ENCODE results near the gene SLC25A30.

SLC25A30 gene

DNA sequence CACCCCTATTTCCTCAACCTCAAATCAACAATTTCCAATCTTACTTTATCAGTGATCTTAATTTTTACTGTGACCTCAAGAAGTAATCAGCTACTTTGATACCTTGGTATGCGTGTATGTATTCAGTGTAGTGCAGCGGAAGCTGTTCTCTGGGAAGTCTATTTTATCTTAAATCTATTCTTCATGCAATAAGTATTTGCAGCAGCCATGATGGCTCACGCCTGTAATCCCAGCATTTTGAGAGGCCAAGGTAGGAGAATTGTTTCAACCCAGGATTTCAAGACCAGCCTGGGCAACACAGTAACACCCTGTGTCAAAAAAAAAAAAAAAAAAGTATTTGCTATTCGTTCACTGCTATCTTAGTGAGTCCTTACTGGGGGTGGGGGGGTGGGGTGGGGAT is 6.5 kb downstream of the SLC25A30 start:
- TF ChIP-seq, protein P1, sequence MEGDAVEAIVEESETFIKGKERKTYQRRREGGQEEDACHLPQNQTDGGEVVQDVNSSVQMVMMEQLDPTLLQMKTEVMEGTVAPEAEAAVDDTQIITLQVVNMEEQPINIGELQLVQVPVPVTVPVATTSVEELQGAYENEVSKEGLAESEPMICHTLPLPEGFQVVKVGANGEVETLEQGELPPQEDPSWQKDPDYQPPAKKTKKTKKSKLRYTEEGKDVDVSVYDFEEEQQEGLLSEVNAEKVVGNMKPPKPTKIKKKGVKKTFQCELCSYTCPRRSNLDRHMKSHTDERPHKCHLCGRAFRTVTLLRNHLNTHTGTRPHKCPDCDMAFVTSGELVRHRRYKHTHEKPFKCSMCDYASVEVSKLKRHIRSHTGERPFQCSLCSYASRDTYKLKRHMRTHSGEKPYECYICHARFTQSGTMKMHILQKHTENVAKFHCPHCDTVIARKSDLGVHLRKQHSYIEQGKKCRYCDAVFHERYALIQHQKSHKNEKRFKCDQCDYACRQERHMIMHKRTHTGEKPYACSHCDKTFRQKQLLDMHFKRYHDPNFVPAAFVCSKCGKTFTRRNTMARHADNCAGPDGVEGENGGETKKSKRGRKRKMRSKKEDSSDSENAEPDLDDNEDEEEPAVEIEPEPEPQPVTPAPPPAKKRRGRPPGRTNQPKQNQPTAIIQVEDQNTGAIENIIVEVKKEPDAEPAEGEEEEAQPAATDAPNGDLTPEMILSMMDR (conservative IDR thresholded peaks at IDR 0.05): no peak

DNA sequence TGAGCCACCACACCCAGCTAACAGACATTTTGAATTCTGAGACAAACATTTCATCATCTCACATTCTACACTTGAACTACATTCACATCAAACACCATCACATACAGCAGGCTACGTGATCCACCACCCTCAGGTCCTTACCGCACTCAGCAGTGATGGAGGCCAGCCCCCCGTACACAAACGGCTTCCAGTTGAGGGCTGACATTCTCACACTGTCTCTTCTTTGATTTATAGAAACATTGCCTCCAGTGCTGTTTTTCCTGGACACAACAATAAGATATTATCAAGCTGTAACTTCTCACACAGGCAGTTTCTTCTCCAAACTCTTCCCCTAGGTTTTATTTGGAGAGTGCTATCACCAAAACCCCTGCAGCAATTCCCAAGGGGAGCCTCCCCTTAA is 7.0 kb downstream of the SLC25A30 start:
- peak overlapping the region; percentile 90; the same call in 1 of the 2 replicates for H3K27ac ChIP-seq
- TF ChIP-seq, protein P1 (conservative IDR thresholded peaks at IDR 0.05): no peak

More for the DNA sequence above, 6.5 kb downstream of the SLC25A30 start:
- peak overlapping the region; percentile 90; the same call in 1 of the 2 replicates for H3K27ac ChIP-seq

DNA sequence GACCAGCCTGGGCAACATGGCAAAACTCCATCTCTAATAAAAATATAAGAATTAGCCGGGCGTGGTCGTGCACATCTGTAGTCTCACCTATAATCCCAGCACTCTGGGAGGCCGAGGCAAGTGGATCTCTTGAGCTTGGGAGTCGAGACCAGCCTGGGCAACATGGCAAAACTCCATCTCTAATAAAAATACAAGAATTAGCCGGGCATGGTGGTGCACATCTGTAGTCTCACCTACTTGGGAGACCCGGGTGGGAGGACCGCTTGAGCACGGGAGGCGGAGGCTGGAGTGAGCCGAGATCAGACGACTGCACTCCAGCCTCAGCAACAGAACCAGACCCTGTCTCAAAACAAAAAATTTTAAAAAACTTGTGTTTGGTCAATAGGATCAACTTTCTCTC is 7.7 kb downstream of the SLC25A30 start:
- TF ChIP-seq, protein P1 (conservative IDR thresholded peaks at IDR 0.05): no peak
- H3K27ac ChIP-seq: no peak overlapping the region

DNA sequence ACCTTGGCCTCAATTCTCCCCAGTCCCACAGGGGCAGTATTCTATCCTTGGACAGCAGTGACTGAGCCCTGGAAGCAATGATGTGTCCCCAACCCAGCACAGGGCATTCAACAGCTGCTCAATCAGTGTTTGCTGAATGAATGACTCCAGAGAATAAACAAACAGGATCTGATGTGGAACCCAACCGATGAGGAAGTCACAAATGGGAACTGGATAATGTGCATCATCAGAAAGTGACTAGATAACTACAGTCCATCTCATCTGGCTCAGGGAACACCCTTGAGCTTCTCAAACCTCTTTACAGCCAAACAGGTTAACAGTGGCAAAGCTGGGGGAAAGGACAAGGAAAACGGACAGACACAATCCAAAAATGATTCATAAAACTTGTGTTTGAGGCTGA is 8.2 kb downstream of the SLC25A30 start:
- H3K27ac ChIP-seq: no peak overlapping the region
- TF ChIP-seq, protein P1 (conservative IDR thresholded peaks at IDR 0.05): no peak

DNA sequence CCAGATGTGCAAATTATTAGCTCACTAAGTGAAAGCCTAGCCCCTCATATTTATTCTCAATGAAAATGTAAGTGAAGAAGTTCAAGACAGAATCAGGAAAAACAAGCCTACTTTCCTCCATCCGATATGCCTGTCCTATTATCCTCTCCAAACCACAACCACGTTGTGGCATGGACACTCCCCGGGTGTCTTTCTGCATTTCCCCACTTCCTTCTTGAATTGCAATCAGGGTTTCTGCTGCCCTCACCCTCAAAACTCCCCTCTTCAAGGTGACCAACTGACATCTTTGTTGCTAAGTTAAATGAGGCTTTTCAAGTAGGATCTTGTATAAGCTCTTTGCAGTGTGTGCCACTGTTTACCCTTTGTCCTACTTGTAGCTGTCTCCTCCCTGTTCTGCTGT is 11.8 kb downstream of the SLC25A30 start:
- TF ChIP-seq, protein P1 (conservative IDR thresholded peaks at IDR 0.05): no peak
- no peak overlapping the region for H3K27ac ChIP-seq

DNA sequence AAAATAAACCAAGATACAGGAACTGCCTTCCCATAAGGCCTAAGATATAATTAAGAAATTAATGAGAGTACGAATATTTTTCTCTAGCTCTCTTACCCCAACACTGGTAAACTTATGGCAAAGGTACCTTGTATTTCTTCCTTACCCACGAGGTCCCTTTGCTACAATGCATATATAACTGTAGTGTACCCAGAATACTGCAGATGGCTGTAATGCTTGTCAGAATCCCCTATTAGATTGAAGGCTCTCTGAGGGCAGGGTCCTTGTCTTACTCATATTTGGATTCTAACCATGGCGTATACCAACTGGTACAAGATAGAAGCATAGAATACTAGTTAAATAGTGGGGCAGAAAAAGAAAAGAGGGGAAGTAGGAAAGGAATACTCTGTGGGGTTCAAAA is 15.1 kb downstream of the SLC25A30 start:
- no peak overlapping the region for H3K27ac ChIP-seq
- TF ChIP-seq, protein P1 (conservative IDR thresholded peaks at IDR 0.05): no peak

DNA sequence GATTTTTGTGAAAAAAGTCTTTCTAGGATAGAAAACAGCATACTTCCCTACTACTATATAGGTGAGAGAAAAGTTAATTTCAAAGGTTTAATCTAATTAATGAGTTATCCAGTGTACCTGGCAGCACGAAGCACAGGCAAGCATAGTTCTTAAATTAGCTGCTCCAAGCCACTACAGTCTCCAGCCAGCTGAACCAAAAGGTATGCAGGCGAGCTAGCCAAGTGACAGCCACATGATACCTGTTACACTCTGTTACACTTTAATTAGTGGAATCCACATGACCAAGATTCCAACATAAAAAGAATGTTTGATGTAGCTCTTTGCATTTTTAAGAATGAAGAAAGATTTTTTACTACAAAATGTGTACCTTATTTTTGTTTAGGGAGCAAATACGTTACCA is 15.5 kb downstream of the SLC25A30 start:
- H3K27ac ChIP-seq: no peak overlapping the region
- TF ChIP-seq, protein P1 (conservative IDR thresholded peaks at IDR 0.05): no peak

All from VCaP (cell line).